Endodermal cell (in vitro differentiated cells): ENCODE results near the gene CDH2. TPM values are rescaled to one million over a fixed set of nuclear protein-coding genes. Genes with fewer than 3 reads are reported as not detected.
A peak's percentile ranks its signal among the peaks of the same experiment; 100 is the strongest.

ENCODE experiments used
- DNase-seq: peaks from one replicate; pipeline ENCODE4 v3.0.0-alpha.2; 2017
- H3K27ac ChIP-seq: 2 replicates; pipeline ENCODE4 v1.5.1; 2013; ENCODE audit warnings: mild to moderate bottlenecking, low read depth, low read length, moderate library complexity
- H3K27me3 ChIP-seq: 2 replicates; pipeline ENCODE4 v1.6.1; 2013; ENCODE audit warnings: mild to moderate bottlenecking, low read length, moderate library complexity; ENCODE audit not compliant: insufficient read depth, control insufficient read depth, poor library complexity, severe bottlenecking
- H3K36me3 ChIP-seq: 2 replicates; pipeline ENCODE4 v1.7.0; 2013; ENCODE audit warnings: mild to moderate bottlenecking, low read length, moderate library complexity; ENCODE audit not compliant: control insufficient read depth, insufficient read depth
- H3K4me1 ChIP-seq: one replicate; pipeline ENCODE4 v1.7.0; 2013; ENCODE audit warnings: low read length; ENCODE audit not compliant: control insufficient read depth, insufficient read depth
- H3K4me3 ChIP-seq: 2 replicates; pipeline ENCODE4 v1.5.1; 2013; ENCODE audit warnings: mild to moderate bottlenecking, low read length, moderate library complexity
- H3K9ac ChIP-seq: 2 replicates; pipeline ENCODE4 v1.6.1; 2013; ENCODE audit warnings: mild to moderate bottlenecking, low read length, moderate library complexity; ENCODE audit not compliant: poor library complexity, severe bottlenecking; ENCODE audit errors: extremely low read depth
- H3K9me3 ChIP-seq: 2 replicates; pipeline ENCODE4 v1.6.1; 2013; ENCODE audit warnings: mild to moderate bottlenecking, low read length, moderate library complexity; ENCODE audit not compliant: control insufficient read depth
- H3K27ac Mint-ChIP-seq: 2 replicates; pipeline ENCODE4 v1.8.0; 2020; ENCODE audit warnings: mixed read lengths
- H3K27me3 Mint-ChIP-seq: 2 replicates; pipeline ENCODE4 v1.8.0; 2021; ENCODE audit warnings: mild to moderate bottlenecking, mixed read lengths; ENCODE audit not compliant: insufficient read depth
- H3K36me3 Mint-ChIP-seq: 2 replicates; pipeline ENCODE4 v1.8.0; 2020; ENCODE audit warnings: low read depth, mixed read lengths
- H3K4me1 Mint-ChIP-seq: 2 replicates; pipeline ENCODE4 v1.8.0; 2020; ENCODE audit warnings: mixed read lengths
- H3K4me3 Mint-ChIP-seq: 2 replicates; pipeline ENCODE4 v1.8.0; 2020; ENCODE audit warnings: mild to moderate bottlenecking, moderate library complexity, mixed read lengths
- H3K9me3 Mint-ChIP-seq: 2 replicates; pipeline ENCODE4 v1.8.0; 2020; ENCODE audit warnings: mild to moderate bottlenecking, mixed read lengths
- WGBS, 2 experiments: methylation state at CpG; one replicate each; pipeline versions ENCODE4 v1.1.5 to v1.1.7; 2013; ENCODE audit warnings: missing lambda C conversion rate in 2 of 2, mixed read lengths in 1 of 2; ENCODE audit not compliant: insufficient coverage in 1 of 2, insufficient read length in 1 of 2; 5-methylcytosine and 5-hydroxymethylcytosine counted together
- long read RNA-seq, 4 experiments: library from polyadenylated mRNA in 2 of 4; library from RNA in 1 of 4; library from capped mRNA in 1 of 4; stranded (forward) in 3 of 4; unstranded in 1 of 4; transcript quantifications; one replicate each; pipeline ENCODE4 v2.0.0, GENCODE V29; 2020 to 2021; ENCODE audit warnings: inconsistent platforms in 1 of 4
- polyA plus RNA-seq, 2 experiments: library from polyadenylated mRNA; stranded (reverse); fragments of 50-300 nt; gene quantifications; one replicate each; pipeline ENCODE4 v1.2.3, GENCODE V29; 2013
- total RNA-seq, 2 donors: library from RNA; stranded (reverse); fragmentation: NEBNext Ultra II Directional in 1 of 2; extraction: Animal tissue kit (Norgen Biotek cat#: 25700) in 1 of 2; gene quantifications; 2 replicates in 1 of 2; 3 replicates in 1 of 2; pipeline ENCODE4 v1.2.1, GENCODE V29; 2021
- TF ChIP-seq, protein P1 (sequence below): fragments of 200-600 bp; sonication (generic); conservative IDR thresholded peaks from 2 replicates; pipeline ENCODE4 v1.5.0; 2021; ENCODE audit warnings: antibody characterized with exemption, mild to moderate bottlenecking

Gene CDH2
- 100 to 1,000 TPM; 486 to 572 TPM for total RNA-seq
- polyA plus RNA-seq (2013, experiment 1 of 2) = 288 TPM
- 284 TPM for polyA plus RNA-seq (2013, experiment 2 of 2)
- long read RNA-seq, experiment 1, full-length matches to known transcripts = 53 of 220 reads
- long read RNA-seq, experiment 1, partial matches to known transcripts = 87 of 220 reads
- long read RNA-seq, experiment 1, other reads (novel, unspliced or antisense) = 80 of 220 reads
- long read RNA-seq, experiment 2, full-length matches to known transcripts = 879 of 1,259 reads
- long read RNA-seq, experiment 2, partial matches to known transcripts = 216 of 1,259 reads
- long read RNA-seq, experiment 2, other reads (novel, unspliced or antisense) = 164 of 1,259 reads
- long read RNA-seq, experiment 3, full-length matches to known transcripts = 1,153 of 1,486 reads
- long read RNA-seq, experiment 3, partial matches to known transcripts = 163 of 1,486 reads
- long read RNA-seq, experiment 3, other reads (novel, unspliced or antisense) = 170 of 1,486 reads
- long read RNA-seq, experiment 4, full-length matches to known transcripts = 4 of 74 reads
- long read RNA-seq, experiment 4, partial matches to known transcripts = 65 of 74 reads
- long read RNA-seq, experiment 4, other reads (novel, unspliced or antisense) = 5 of 74 reads

DNA sequence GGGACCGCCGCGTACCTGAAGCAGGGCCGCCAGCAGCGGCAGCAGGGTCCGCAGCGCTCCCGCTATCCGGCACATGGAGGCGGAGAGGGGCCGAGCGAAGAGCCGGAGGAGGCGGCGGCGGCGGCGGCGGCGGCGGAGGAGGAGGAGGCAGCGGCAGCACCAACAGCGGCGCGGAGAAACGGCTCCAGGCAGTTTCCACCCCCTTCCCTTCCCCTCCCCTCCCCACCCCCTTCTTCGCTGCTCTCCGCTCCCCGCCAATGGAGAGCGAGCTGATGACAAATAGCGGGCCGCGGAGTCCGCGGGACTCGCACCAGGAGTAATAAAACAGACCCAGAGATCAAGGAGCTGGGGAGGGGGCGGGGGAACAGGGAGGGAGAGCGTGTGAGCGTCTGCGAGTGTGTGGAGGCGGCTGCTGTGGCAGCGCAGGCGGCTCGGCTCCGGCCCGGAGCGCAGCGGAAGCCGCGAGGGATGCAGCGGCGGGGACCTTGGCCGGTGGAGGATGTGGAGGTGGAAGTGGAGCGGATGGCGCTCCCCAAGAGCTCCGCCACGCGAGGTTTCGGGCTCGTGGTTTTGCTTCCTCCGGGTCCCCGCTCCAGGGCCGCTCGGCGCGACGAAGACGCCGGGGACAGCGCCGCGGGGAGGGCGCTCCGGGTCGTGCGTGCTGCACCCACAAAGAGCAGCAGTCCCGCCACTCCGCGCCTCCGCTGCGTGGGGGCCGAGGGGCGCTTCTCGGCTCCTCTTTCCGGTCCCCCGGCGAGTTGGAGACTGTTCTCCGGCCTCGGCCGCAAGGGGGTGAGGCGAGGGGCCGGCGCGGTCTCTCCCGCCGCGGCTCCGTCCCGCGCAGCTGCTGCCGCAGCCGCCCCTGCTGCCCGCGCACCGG, at the start of gene CDH2:
TSS of gene CDH2 (minus strand) at position 183 of the 880 bp plus-strand sequence. CDS start at position 75, 108 bp downstream.
- Histone ChIP-seq H3K9ac (peak within 1 kb of the TSS; percentile 98), H3K9me3 (no peaks in the 10 kb centered on the region), H3K27ac (peak within 1 kb of the TSS; percentile 94), H3K4me3 (peak within 1 kb of the TSS; percentile 88), H3K4me1 (peaks cover 13% of the 10 kb centered on the region), H3K36me3 (peaks cover 29% of the 10 kb centered on the region), H3K27me3 (no peaks in the 10 kb centered on the region)
- Mint-ChIP-seq H3K27ac (peak within 1 kb of the TSS; percentile 97), H3K27me3 (peaks cover 4% of the 10 kb centered on the region), H3K36me3 (peaks cover 23% of the 10 kb centered on the region), H3K4me3 (peak within 1 kb of the TSS; percentile 99), H3K4me1 (peaks cover 48% of the 10 kb centered on the region), H3K9me3 (no peaks in the 10 kb centered on the region)
- DNase-seq = peak; percentile 95
- TF ChIP-seq, protein P1, sequence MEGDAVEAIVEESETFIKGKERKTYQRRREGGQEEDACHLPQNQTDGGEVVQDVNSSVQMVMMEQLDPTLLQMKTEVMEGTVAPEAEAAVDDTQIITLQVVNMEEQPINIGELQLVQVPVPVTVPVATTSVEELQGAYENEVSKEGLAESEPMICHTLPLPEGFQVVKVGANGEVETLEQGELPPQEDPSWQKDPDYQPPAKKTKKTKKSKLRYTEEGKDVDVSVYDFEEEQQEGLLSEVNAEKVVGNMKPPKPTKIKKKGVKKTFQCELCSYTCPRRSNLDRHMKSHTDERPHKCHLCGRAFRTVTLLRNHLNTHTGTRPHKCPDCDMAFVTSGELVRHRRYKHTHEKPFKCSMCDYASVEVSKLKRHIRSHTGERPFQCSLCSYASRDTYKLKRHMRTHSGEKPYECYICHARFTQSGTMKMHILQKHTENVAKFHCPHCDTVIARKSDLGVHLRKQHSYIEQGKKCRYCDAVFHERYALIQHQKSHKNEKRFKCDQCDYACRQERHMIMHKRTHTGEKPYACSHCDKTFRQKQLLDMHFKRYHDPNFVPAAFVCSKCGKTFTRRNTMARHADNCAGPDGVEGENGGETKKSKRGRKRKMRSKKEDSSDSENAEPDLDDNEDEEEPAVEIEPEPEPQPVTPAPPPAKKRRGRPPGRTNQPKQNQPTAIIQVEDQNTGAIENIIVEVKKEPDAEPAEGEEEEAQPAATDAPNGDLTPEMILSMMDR = peak; percentile 63
- 0 to 2% methylated on average over 21 to 105 of the region's 105 CpGs for WGBS, 2 experiments

DNA sequence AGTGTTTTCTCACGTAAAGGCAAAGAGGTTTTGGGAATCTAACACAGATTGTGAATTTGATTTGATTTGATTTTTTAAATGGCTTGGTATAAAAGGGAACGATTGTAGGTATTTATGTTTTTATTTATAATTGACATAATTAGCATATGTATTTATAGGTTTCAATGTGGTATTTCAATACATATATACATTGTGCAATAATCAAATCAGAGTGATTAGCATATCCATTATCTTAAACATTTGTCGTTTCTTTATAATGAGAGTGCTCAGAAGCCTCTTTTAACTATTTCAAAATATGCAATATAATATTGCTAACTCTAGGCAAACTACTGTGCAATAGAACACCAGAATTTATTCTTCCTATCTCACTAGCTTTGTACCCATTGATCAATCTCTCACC, 35.1 kb upstream of the CDH2 start:
- H3K4me3 Mint-ChIP-seq = no peak overlapping the region
- Histone ChIP-seq H3K4me1 (no peaks in the 10 kb centered on the region), H3K36me3 (no peaks in the 10 kb centered on the region), H3K27me3 (no peaks in the 10 kb centered on the region), H3K9ac (no peak overlapping the region), H3K9me3 (no peaks in the 10 kb centered on the region), H3K27ac (no peak overlapping the region), H3K4me3 (no peak overlapping the region)
- H3K4me1 Mint-ChIP-seq = no peaks in the 10 kb centered on the region
- TF ChIP-seq, protein P1 = no peak
- no peak overlapping the region for H3K27ac Mint-ChIP-seq
- WGBS, 2 experiments = 83 to 87% methylated on average over 1 to 2 of the region's 3 CpGs
- H3K9me3 Mint-ChIP-seq = no peaks in the 10 kb centered on the region
- no peak for DNase-seq
- no peaks in the 10 kb centered on the region for H3K27me3 Mint-ChIP-seq
- no peaks in the 10 kb centered on the region for H3K36me3 Mint-ChIP-seq

DNA sequence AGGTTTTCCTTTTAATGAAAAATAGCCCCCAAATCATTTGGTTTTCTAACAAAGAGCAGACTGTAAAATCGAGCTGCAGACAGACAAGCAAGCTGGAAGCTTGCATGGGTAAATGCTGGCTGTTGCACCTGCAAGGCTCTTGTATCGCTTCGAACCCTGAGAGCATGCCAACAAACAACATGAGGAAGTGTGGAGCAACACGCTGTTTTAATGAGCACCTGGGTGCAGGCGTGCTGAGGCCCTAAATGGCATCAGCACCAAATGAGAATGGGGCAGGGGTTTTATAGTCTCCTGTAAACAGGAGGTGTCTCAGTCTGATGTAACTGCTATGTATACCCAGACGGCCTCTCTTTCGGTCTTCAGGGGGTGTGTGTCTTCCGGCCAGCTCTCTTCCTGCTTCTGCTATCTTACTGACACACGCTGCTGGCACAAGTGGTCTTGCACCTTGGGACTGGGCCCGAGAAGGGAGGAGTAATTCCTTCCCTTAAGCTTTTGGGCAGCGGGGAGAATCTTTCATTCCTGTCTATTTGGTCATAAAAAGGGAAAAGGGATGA, 31.9 kb upstream of the CDH2 start:
- no peaks in the 10 kb centered on the region for H3K4me1 Mint-ChIP-seq
- Histone ChIP-seq H3K9me3 (no peaks in the 10 kb centered on the region), H3K36me3 (no peaks in the 10 kb centered on the region), H3K4me3 (no peak overlapping the region), H3K4me1 (no peaks in the 10 kb centered on the region), H3K27ac (no peak overlapping the region), H3K27me3 (no peaks in the 10 kb centered on the region), H3K9ac (no peak overlapping the region)
- H3K9me3 Mint-ChIP-seq = no peaks in the 10 kb centered on the region
- no peaks in the 10 kb centered on the region for H3K27me3 Mint-ChIP-seq
- 87 to 91% methylated on average over 8 to 11 of the region's 11 CpGs for WGBS, 2 experiments
- DNase-seq = no peak
- no peaks in the 10 kb centered on the region for H3K36me3 Mint-ChIP-seq
- TF ChIP-seq, protein P1 = no peak
- no peak overlapping the region for H3K27ac Mint-ChIP-seq
- H3K4me3 Mint-ChIP-seq = no peak overlapping the region
